ENCODE results near the gene SORL1.
"Not testable (repeated sequence)": the region's sequence is repeated elsewhere in the genome, so short reads cannot be mapped to it uniquely, and the experiment has no call there.

SORL1 gene

GRCh38 chr11:121626980-121627379 lies 174.9 kb downstream of the SORL1 start:
- no peak for DNase-seq (ENCODE audit: low spot score)

- peak; percentile 72 for DNase-seq (ENCODE audit: low spot score)
These were observed 177.9 kb downstream of the SORL1 start for GRCh38 chr11:121630041-121630440.

- no peak for DNase-seq (ENCODE audit: low spot score)
These were observed 179.3 kb downstream of the SORL1 start for GRCh38 chr11:121631456-121631855.

- no peak for DNase-seq (ENCODE audit: low spot score)
These were observed 182.2 kb downstream of the SORL1 start for GRCh38 chr11:121634273-121634672.

GRCh38 chr11:121634889-121635288 lies 182.8 kb downstream of the SORL1 start:
- DNase-seq (ENCODE audit: low spot score), result peak; percentile 35

GRCh38 chr11:121636081-121636799 lies 184.1 kb downstream of the SORL1 start:
- no peak for DNase-seq (ENCODE audit: low spot score)

- no peak for DNase-seq (ENCODE audit: low spot score)
These were observed 184.7 kb downstream of the SORL1 start for GRCh38 chr11:121636800-121637176.

GRCh38 chr11:121637587-121637986 lies 185.5 kb downstream of the SORL1 start:
- DNase-seq (ENCODE audit: low spot score), result not testable (repeated sequence)

- no peak for DNase-seq (ENCODE audit: low spot score)
These were observed 191.5 kb downstream of the SORL1 start for GRCh38 chr11:121643479-121644186.

- DNase-seq (ENCODE audit: low spot score), result no peak
These were observed 192.0 kb downstream of the SORL1 start for GRCh38 chr11:121644187-121644512.

GRCh38 chr11:121645001-121645400 lies 192.9 kb downstream of the SORL1 start:
- no peak for DNase-seq (ENCODE audit: low spot score)

GRCh38 chr11:121645596-121645995 lies 193.5 kb downstream of the SORL1 start:
- no peak for DNase-seq (ENCODE audit: low spot score)

GRCh38 chr11:121648306-121648705 lies 196.2 kb downstream of the SORL1 start:
- no peak for DNase-seq (ENCODE audit: low spot score)

- DNase-seq (ENCODE audit: low spot score), result no peak
These were observed 197.7 kb downstream of the SORL1 start for GRCh38 chr11:121649798-121650197.

- DNase-seq (ENCODE audit: low spot score), result no peak
These were observed 198.5 kb downstream of the SORL1 start for GRCh38 chr11:121650351-121651256.

GRCh38 chr11:121651257-121651605 lies 199.1 kb downstream of the SORL1 start:
- no peak for DNase-seq (ENCODE audit: low spot score)

GRCh38 chr11:121652971-121653370 lies 200.9 kb downstream of the SORL1 start:
- DNase-seq (ENCODE audit: low spot score), result no peak

- no peak for DNase-seq (ENCODE audit: low spot score)
These were observed 202.2 kb downstream of the SORL1 start for GRCh38 chr11:121654259-121654842.

- DNase-seq (ENCODE audit: low spot score), result no peak
These were observed 202.9 kb downstream of the SORL1 start for GRCh38 chr11:121654843-121655536.

- peak; percentile 75 for DNase-seq (ENCODE audit: low spot score)
These were observed 203.6 kb downstream of the SORL1 start for GRCh38 chr11:121655537-121656327.
